Suprapubic skin (tissue), 4 donors: ENCODE data around the gene MANF. TPM values are rescaled to one million over a fixed set of nuclear protein-coding genes. Genes with fewer than 3 reads are reported as not detected.

ENCODE experiments used
- DNase-seq, 2 donors: peaks; one replicate each; pipeline ENCODE4 v3.0.0-alpha.2; 2019; ENCODE audit warnings: low spot score in 2 of 2
- H3K27ac ChIP-seq: fragments of 200-600 bp; sonication (generic); one replicate; pipeline ENCODE4 v1.5.1; 2019
- H3K27me3 ChIP-seq: fragments of 200-600 bp; sonication (generic); one replicate; pipeline ENCODE4 v1.5.1; 2019
- H3K36me3 ChIP-seq: fragments of 200-600 bp; sonication (generic); one replicate; pipeline ENCODE4 v1.5.1; 2019
- H3K4me1 ChIP-seq: fragments of 200-600 bp; sonication (generic); one replicate; pipeline ENCODE4 v1.5.1; 2019
- H3K4me3 ChIP-seq: fragments of 200-600 bp; sonication (generic); one replicate; pipeline ENCODE4 v1.5.1; 2019; ENCODE audit warnings: mild to moderate bottlenecking
- H3K9me3 ChIP-seq: fragments of 200-600 bp; sonication (generic); one replicate; pipeline ENCODE4 v1.5.1; 2019
- CTCF ChIP-seq, 2 donors: fragments of 200-600 bp in 1 of 2; fragments of 450-650 bp in 1 of 2; sonication (generic) in 1 of 2; IDR thresholded peaks; one replicate each; pipeline ENCODE4 v1.5.1; 2016 to 2019; ENCODE audit warnings: antibody characterized with exemption in 2 of 2, mild to moderate bottlenecking in 1 of 2, moderate library complexity in 1 of 2
- EP300 ChIP-seq: sonication (generic); formaldehyde crosslinking; IDR thresholded peaks from one replicate; pipeline ENCODE4 v1.6.1; 2017; ENCODE audit warnings: antibody characterized with exemption
- POLR2A ChIP-seq, 2 donors: fragments of 450-650 bp; IDR thresholded peaks; one replicate each; pipeline ENCODE4 v1.6.1; 2017; ENCODE audit warnings: antibody characterized with exemption in 2 of 2, mild to moderate bottlenecking in 2 of 2, moderate library complexity in 2 of 2
- POLR2AphosphoS5 ChIP-seq, 3 donors: sonication (generic); formaldehyde crosslinking; IDR thresholded peaks; one replicate each; pipeline ENCODE4 v1.6.1; 2017; ENCODE audit warnings: antibody characterized with exemption in 3 of 3
- WGBS: methylation state at CpG from one replicate; pipeline ENCODE4 v1.1.5; 2018; 5-methylcytosine and 5-hydroxymethylcytosine counted together
- total RNA-seq, 4 donors: library from RNA; depleted of rRNA; stranded (reverse); fragments of >200 nt; gene quantifications; one replicate each; pipeline ENCODE4 v1.1.0, GENCODE V29; 2016

The MANF gene
- total RNA-seq, 4 donors from 2014 or later, result 21.7 to 64.0 (median 52.8) TPM

- H3K4me1 ChIP-seq, result peaks cover 64% of the 10 kb centered on the region
Observed at GRCh38 chr3:51393134-51393495, 8.0 kb downstream of the MANF start.

GRCh38 chr3:51393564-51393963 lies 8.5 kb downstream of the MANF start:
- peak in 1 of 2 donors; percentile 60 for DNase-seq
- TF ChIP-seq CTCF (IDR thresholded peaks at IDR 0.05) (no peak), EP300 (no peak), POLR2A (IDR thresholded peaks at IDR 0.05) (no peak), POLR2AphosphoS5 (IDR thresholded peaks at IDR 0.05) (no peak)
- H3K9me3 ChIP-seq, result no peaks in the 10 kb centered on the region
- WGBS, result 85% methylated on average over 9 of the region's 14 CpGs
- peaks cover 60% of the 10 kb centered on the region for H3K4me1 ChIP-seq
- H3K4me3 ChIP-seq, result no peak overlapping the region
- H3K27me3 ChIP-seq, result no peaks in the 10 kb centered on the region
- peaks cover 65% of the 10 kb centered on the region for H3K36me3 ChIP-seq
- no peak overlapping the region for H3K27ac ChIP-seq

More at GRCh38 chr3:51393134-51393495, 8.0 kb downstream of the MANF start:
- H3K27ac ChIP-seq, result no peak overlapping the region
- H3K4me3 ChIP-seq, result no peak overlapping the region
- TF ChIP-seq POLR2A (IDR thresholded peaks at IDR 0.05) (no peak), CTCF (IDR thresholded peaks at IDR 0.05) (no peak), EP300 (no peak), POLR2AphosphoS5 (IDR thresholded peaks at IDR 0.05) (no peak)
- no peaks in the 10 kb centered on the region for H3K9me3 ChIP-seq
- H3K27me3 ChIP-seq, result no peaks in the 10 kb centered on the region
- 95% methylated on average over 13 of the region's 17 CpGs for WGBS
- peaks cover 65% of the 10 kb centered on the region for H3K36me3 ChIP-seq
- DNase-seq, result peak in 1 of 2 donors; percentile 60

- no peak for TF ChIP-seq CTCF (IDR thresholded peaks at IDR 0.05)
- no peak for TF ChIP-seq POLR2A (IDR thresholded peaks at IDR 0.05)
- TF ChIP-seq POLR2AphosphoS5 (IDR thresholded peaks at IDR 0.05), result no peak
- TF ChIP-seq EP300, result no peak
- Histone ChIP-seq H3K36me3 (peaks cover 68% of the 10 kb centered on the region), H3K4me3 (no peak overlapping the region), H3K4me1 (peaks cover 51% of the 10 kb centered on the region), H3K9me3 (no peaks in the 10 kb centered on the region), H3K27me3 (no peaks in the 10 kb centered on the region), H3K27ac (no peak overlapping the region)
- 81% methylated on average over 3 of the region's 5 CpGs for WGBS
- DNase-seq, result peak in 1 of 2 donors; percentile 33
Observed at GRCh38 chr3:51394541-51394940, 9.4 kb downstream of the MANF start.

- DNase-seq, result peak in 1 of 2 donors; percentile 43
- no peak overlapping the region for H3K4me3 ChIP-seq
- no peaks in the 10 kb centered on the region for H3K9me3 ChIP-seq
- no peak overlapping the region for H3K27ac ChIP-seq
- H3K36me3 ChIP-seq, result peaks cover 78% of the 10 kb centered on the region
- WGBS, result 78% methylated on average over 10 of the region's 12 CpGs
- H3K27me3 ChIP-seq, result no peaks in the 10 kb centered on the region
- peaks cover 39% of the 10 kb centered on the region for H3K4me1 ChIP-seq
- TF ChIP-seq POLR2AphosphoS5 (IDR thresholded peaks at IDR 0.05), result no peak
- no peak for TF ChIP-seq POLR2A (IDR thresholded peaks at IDR 0.05)
- no peak for TF ChIP-seq CTCF (IDR thresholded peaks at IDR 0.05)
- TF ChIP-seq EP300, result no peak
Observed at GRCh38 chr3:51395493-51396213, 10.6 kb downstream of the MANF start.

GRCh38 chr3:51396401-51396800 lies 11.3 kb downstream of the MANF start:
- TF ChIP-seq POLR2AphosphoS5 (IDR thresholded peaks at IDR 0.05), result no peak
- no peak for TF ChIP-seq POLR2A (IDR thresholded peaks at IDR 0.05)
- no peak for TF ChIP-seq EP300
- TF ChIP-seq CTCF (IDR thresholded peaks at IDR 0.05), result no peak
- Histone ChIP-seq H3K36me3 (peaks cover 85% of the 10 kb centered on the region), H3K27me3 (no peaks in the 10 kb centered on the region), H3K4me1 (peaks cover 37% of the 10 kb centered on the region), H3K9me3 (no peaks in the 10 kb centered on the region), H3K27ac (no peak overlapping the region), H3K4me3 (no peak overlapping the region)
- peak in 1 of 2 donors; percentile 35 for DNase-seq
- 75% methylated on average over 1 of the region's 1 CpG for WGBS
